Stimulated activated naive CD4-positive, alpha-beta T cell (primary cell): ENCODE results near the gene KIF7.
"Not testable (repeated sequence)": the region's sequence is repeated elsewhere in the genome, so short reads cannot be mapped to it uniquely, and the experiment has no call there.

Experiments used
- DNase-seq, 6 experiments: peaks; one replicate each; lab custom pipeline; 2025; lab: John Stamatoyannopoulos, UW

The KIF7 gene

GRCh38 chr15:89614164-89614563 lies 41.1 kb downstream of the KIF7 start:
- no peak for DNase-seq

- no peak for DNase-seq
These were observed 42.2 kb downstream of the KIF7 start for GRCh38 chr15:89613031-89613430.

DNA sequence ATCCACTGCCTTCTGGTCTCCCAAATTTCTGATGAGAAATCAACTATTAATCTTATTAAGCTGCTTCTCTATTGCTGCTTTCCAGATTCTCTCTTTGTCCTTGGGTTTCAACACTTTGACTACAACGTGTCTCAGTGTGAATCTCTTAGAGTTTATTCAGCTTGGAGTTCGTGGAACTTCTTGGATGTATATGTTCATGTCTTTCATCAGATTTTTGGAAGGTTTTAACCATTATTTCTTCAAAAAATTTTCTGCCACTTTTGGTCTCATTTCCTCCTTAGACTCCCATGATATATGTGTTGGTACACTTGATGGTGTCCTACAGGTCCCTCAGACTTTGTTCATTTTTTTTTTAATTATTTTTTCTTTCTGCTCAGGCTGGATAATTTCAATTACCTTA lies 44.0 kb downstream of the KIF7 start:
- DNase-seq: no peak

DNA sequence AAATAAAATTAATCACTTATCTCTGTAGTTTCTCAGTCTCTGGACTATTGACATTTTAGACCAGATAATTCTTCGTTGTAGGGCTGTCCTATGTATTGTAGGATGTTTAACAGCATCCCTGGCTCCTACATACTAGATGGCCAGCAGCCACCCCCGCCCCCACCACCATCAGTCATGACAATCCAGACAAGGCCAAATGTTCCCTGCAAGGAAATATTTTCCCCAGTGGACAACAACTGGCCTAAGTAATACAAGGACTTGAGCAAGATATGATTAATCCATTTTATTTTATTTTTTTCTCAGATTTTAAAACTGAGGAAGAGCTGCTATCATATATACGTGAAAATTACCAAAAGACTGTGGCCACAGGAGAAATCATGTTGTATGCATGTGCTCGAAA lies 56.2 kb downstream of the KIF7 start:
- no peak for DNase-seq

DNA sequence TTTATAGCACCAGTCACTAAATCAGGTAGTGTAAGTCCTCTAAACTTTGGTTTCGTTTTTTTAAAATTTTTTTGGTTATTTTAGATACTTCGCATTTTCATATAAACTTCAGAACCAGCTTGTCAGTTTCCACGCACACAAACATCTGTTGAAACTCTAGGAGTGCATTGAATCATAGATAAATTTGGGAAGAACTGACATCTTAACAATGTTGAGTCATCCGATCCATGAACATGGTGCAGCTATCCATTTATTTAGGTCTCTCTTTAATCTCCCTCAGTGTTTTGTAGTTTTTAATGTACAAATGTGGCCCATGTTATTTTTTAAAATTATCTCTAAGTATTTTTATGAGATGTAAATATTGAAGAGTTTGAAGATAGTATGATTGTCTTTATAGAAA lies 62.2 kb downstream of the KIF7 start:
- no peak for DNase-seq

GRCh38 chr15:89591834-89592233 lies 63.4 kb downstream of the KIF7 start:
- DNase-seq: no peak

- no peak for DNase-seq
These were observed 67.3 kb downstream of the KIF7 start for GRCh38 chr15:89587955-89588354.

- DNase-seq: no peak
These were observed 68.6 kb downstream of the KIF7 start for GRCh38 chr15:89586651-89587050.

DNA sequence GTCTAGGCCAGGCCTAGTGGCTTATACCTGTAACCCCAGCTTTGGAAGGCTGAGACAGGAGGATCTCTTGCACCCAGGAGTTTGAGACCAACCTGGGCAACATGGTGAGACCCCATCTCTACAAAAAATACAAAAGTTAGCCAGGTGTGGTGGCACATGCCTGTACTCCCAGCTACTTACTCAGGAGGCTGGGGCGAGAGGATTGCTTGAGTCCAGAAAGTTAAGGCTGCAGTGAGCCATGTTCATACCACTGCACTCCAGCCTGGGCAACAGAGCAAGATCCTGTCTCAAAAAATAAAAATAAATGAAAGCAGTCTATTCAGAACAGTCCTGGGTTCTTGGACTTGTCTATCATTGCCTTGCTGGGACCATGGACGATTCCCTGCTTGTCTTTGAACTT lies 74.5 kb downstream of the KIF7 start:
- DNase-seq: not testable (repeated sequence)

- DNase-seq: no peak
These were observed 77.1 kb downstream of the KIF7 start for GRCh38 chr15:89578146-89578545.
